MM.1S (cell line): Measurements from ENCODE around the gene OVOL2.

Experiments used
- CTCF ChIP-seq: fragments of 300-600 bp; sonication (generic); IDR thresholded peaks from 2 replicates; pipeline ENCODE4 v1.5.1; 2016; ENCODE audit warnings: antibody characterized with exemption, low read length, mixed read lengths
- EZH2 ChIP-seq: fragments of 300-600 bp; sonication (generic); optimal IDR thresholded peaks from 2 replicates; pipeline ENCODE3; 2017; ENCODE audit warnings: low read depth, mild to moderate bottlenecking, antibody characterized with exemption, low read length, mixed read lengths

DNA sequence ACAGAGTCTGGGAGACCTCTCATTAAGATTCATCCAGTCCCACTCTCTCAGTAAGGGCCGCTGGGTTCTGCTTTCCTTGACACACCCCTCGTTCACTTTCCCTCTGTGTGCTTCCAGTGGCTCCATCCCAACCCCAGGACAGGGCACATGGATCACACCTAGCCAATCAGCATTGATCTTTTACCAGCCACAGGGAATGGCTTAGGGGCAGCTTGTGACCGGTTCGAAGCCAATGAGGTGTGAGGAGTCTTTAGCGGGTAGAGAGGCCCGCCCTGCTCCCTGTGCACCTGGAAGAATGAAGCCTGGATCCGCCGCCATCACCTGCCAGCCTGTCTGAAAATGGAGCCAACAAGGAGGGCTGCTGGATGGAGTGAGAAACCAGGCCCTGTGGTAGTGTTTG, 35.2 kb upstream of the OVOL2 start:
- TF ChIP-seq CTCF (no peak), EZH2 (no peak)
